Measurements from ENCODE around the gene LHFPL6.
"Not testable (repeated sequence)": the region's sequence is repeated elsewhere in the genome, so short reads cannot be mapped to it uniquely, and the experiment has no call there.

LHFPL6 gene

DNA sequence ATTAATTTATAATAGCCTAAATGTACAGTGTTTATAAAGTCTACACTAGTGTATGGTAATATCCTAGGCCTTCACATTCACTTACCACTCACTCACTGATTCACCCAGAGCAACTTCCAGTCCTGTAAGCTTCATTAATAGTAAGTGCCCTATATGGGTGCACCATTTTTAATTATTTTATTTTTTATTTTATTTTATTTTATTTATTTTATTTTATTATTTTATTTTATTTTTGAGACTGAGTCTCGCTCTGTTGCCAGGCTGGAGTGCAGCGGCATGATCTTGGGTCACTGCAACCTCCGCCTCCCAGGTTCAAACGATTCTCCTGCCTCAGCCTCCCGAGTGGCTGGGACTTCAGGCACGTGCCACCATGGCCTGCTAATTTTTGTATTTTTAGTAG is 264.9 kb downstream of the LHFPL6 start:
- not testable (repeated sequence) for DNase-seq

DNA sequence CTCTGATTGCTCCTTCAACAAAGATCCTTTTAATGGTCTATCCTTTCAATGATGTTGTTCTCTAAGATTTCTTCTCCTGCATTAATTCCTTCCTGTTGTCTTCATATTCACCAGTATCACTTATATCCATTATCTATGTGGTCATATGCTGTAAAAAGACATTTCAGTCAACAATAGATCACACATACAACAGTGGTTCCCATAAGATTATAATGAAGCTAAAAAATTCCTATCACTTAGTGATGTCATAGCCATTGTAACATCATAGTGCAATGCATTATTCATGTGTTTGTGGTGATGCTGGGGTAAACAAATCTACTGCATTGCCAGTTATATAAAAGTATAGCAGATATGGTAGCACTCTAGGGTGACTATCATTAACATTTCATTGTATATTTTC is 266.1 kb downstream of the LHFPL6 start:
- no peak for DNase-seq

DNA sequence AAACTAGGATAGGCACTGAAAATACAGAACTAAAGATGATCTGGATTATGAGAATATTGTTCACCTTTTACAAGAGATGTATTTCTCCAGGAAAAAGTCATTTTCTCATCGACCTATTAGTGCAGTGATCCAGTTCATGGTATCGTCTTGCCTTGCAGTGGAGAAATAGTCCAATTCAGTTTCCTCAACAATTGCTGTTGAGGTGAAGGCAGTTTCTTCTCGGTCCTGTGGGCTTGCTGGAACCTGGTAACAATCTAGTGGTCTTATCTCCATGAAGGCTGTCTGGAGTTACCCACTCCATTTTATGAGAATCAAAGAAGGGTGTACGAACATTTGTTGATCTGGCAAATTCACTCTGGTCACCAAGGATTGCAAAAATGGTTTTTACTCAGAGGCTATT is 266.8 kb downstream of the LHFPL6 start:
- DNase-seq: no peak

DNA sequence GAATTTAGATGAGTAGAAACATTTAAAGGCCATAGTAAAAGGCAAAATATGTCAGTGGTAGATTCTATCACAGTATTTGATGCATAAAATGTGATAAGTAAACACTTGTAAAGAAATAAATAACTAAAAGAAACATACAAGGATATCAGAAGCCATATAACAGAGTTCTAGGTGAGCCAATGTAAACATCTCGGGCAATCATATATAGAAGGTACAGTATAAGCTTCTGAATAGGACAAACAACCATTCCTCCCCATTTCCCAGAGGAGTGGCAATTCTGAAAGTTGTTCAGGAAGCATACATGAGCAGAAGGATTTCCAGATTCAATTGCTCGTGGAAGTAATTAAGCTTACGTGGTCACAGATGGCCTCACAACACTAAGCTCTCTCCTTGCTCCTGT is 267.3 kb downstream of the LHFPL6 start:
- DNase-seq: no peak

GRCh38 chr13:39330504-39330903 is 272.5 kb downstream of the LHFPL6 start:
- no peak for DNase-seq

DNA sequence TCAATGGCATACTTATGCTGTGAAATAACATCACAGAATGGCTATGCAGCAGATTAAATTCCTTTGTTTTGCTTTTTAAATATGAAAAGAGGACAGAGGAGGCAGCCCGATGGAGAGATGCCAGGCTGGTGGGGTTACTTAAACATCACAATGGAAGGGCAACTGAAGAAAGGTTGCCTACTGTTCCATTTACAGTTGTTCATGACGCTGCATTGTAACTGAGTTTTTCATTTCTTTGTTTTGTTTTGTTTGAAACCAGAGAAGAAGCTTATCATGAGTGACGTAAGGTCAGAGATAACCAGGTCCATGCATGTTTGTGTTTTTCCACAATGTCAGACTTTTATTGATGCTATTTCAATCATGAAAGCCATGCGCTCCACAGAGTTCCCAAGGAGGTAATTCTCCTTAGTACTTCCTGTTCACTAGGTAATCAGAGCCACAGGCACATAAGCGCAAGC is 273.8 kb downstream of the LHFPL6 start:
- DNase-seq: no peak

DNA sequence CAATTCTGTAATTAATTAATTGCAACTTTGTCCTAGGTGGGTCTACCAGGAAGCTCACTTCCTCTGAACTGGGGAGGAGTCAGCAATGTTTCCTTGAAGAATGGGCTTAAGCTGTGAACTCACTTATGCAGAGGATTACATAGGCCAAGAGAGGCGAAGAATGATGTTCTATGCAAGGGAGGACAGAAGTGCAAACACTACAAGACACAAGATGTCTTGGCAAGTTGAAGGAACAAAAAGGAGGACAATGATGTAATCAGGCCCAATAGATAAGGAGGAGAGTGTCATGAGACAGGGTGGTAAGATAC is 275.9 kb downstream of the LHFPL6 start:
- DNase-seq: no peak

DNA sequence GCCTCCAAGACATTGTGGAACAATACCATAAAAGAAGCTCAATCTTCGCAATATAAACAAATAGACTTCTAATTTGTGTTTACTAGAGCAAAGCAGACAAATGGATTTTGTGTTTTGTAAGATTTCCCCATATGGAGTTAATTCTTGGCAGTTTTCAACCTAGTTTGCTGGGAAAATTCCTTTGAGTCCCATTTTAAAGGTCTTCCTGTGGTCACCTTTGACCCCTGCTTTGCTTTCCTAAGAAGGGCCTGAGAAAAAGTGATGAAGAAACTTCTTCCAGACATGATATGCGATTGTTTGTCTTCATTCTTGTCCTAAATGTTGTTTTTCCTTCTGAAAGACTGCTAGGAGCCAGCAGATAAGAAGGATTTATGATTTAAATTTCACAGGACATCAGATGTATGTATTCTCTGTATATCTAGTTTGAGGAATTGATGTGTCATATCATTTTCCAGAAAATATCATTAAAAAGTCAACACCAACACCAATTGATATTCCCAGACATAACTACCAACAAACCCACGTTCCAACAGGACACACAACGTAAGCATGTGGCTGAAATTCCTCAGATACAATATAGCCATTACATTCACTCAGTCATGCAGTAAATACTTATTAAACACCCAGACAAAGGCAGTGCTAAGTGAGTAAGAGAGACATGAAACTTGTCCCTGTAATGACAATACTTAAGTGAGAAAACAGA is 276.4 kb downstream of the LHFPL6 start:
- DNase-seq: no peak

DNA sequence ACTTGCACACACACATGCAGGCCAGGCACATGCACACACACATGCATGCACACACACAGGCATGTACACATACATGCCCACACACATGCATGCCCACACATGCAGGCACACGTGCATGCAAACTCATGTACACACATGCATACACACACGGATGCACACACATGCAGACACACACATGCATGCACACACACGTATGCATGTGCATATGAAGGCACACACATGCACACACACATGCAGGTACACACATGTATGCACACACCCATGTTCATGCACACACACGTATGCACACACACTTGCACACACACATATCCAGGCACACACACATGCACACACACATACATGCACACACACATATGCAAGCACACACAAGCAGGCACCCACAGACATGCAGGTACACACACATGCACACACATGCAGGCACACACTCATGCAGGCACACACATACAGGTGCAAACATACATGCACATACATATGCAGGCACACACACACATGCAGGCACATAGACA is 278.1 kb downstream of the LHFPL6 start:
- DNase-seq: no peak

DNA sequence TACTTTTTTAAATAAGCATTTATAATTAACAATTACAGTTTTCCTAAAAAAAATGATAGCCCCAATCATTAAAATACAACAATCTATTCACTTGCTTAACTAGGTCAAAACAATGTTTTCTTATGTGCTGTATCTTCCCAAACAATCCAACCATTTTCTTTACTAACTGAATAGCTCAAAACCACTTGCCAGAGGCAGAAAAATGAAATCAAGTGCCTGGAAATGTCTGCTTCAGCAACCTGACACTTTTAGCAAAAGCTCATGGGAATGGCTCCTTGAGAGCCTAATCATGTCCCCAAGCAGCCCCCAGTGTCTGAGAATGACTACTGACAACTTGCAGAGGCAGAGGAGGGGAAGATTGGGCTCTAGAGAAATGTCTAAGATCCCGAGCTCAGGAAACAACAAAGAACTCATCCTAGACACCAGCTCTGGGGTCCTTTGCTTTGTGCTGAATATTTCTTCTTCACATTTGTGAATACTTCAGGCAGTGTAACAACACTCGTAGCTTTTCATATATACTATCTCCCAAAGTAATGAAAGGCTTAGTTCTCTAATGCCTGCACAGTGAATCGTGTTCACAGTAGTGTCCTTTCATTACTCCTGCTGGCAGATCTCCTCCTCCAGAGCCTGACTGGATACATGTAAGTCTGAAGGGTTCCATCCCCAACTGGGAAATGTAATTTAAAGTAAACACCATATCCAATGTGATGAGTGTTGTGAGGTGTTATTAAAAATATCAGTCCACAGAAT is 280.0 kb downstream of the LHFPL6 start:
- DNase-seq: no peak

GRCh38 chr13:39321574-39321973 is 281.4 kb downstream of the LHFPL6 start:
- DNase-seq: no peak

DNA sequence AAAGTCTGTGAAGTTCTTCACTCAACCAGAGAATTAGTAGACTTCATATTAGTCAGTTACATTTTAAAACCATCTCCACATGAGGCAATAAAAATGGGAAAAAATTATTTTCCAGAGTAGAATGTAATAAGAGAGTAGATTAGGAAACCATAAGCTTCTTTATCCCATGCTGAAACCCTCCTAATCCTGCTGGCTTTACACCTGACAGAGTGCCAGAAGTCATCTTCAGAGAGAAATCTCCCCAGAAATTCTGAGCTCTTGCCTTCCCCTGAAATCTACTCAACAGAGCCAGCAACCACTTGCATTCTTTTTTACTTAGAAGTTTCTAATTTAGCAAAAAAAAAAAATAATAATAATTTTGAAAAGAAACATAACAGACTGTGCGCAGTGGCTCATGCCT is 284.8 kb downstream of the LHFPL6 start:
- DNase-seq: no peak

DNA sequence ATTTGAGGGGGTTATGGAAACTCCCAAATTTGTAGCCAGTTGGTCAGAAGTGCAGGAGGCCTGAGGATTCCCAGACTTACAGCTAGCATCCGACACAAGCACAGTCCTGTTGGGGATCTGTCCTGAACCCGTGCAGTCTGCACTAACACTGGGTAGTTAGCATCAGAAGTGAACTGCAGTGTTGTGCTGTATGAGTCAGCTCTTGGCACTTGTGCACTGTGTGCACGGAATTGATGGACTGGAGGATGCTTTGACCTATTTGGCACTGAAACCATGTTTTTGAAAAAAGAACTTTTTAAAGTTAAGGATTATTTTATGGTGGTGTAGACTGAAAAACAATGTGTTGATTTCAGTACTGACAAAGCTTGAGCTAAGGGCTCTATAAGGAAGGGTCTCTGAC is 285.7 kb downstream of the LHFPL6 start:
- DNase-seq: no peak

DNA sequence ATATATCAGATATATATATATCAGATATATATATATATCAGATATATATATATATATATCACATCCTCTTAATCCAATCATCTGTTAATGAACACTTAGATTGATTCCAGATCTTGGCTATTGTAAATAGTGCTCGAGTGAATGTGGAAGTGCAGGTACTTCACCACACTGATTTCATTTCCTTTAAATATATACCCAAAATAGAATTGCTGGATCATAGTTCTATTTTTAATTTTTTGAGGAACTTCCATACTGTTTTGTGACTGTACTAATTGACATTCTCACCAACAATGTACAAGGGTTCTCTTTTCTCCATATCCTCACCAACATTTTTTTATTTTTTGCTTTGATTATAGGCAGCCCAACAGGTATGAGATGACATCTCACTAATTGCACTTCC is 287.2 kb downstream of the LHFPL6 start:
- no peak for DNase-seq

DNA sequence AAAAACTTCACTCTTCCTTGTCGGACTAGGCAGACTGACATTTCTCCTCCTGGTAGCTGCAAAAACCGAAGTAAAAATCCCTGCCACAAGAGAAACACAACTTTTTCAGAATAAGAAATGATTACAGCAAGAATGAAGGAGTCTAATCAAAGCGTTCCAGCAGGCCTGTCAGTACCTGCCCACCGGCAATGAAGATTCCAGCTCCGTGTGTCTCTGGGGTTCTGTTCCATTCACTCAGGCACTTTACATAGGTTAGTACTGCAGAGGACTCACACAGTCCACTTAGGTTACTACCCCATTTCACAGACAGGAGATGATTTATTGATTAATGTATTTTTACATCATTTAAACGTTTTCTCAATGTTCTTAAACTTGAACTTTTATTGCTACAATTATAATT is 289.3 kb downstream of the LHFPL6 start:
- no peak for DNase-seq

DNA sequence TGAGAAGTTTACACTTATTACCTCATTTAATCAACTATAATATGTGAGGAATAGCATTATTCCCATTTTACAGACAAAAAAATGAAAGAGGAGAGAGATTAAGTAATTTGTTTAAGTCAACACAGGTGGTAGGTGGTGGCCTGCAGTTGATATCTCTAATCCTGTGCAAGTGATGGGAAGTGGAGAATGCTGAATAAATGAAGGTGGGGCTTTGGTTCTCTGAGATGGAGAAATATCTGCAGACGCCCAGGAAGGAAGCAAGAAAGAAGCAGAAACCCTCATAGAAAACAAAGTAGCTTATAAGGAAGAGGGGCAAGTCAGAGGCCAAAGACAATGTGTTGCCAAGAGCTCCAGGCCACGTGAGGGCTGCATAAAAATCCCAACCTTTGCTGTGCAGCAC is 290.4 kb downstream of the LHFPL6 start:
- no peak for DNase-seq

- no peak for DNase-seq
Measured at GRCh38 chr13:39311619-39312018, 291.4 kb downstream of the LHFPL6 start.

DNA sequence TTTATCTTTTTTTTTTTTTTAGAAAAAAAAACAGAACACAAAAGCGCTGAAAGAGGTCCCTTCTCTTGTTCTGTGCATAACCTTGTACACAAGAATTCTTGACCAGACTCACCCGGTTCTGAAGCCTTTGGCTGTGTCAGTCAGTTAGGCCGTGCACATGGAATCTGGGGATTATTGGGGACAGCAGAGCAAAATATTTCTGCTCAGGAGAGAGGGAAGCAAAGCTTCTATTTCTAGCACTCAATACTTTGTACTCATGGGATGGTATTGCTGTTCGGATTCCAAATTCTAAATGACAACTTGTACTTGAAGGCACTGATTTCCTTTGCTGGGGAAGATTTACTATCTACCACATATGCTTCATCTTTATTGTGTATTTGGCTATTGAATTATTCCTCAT is 292.0 kb downstream of the LHFPL6 start:
- no peak for DNase-seq

DNA sequence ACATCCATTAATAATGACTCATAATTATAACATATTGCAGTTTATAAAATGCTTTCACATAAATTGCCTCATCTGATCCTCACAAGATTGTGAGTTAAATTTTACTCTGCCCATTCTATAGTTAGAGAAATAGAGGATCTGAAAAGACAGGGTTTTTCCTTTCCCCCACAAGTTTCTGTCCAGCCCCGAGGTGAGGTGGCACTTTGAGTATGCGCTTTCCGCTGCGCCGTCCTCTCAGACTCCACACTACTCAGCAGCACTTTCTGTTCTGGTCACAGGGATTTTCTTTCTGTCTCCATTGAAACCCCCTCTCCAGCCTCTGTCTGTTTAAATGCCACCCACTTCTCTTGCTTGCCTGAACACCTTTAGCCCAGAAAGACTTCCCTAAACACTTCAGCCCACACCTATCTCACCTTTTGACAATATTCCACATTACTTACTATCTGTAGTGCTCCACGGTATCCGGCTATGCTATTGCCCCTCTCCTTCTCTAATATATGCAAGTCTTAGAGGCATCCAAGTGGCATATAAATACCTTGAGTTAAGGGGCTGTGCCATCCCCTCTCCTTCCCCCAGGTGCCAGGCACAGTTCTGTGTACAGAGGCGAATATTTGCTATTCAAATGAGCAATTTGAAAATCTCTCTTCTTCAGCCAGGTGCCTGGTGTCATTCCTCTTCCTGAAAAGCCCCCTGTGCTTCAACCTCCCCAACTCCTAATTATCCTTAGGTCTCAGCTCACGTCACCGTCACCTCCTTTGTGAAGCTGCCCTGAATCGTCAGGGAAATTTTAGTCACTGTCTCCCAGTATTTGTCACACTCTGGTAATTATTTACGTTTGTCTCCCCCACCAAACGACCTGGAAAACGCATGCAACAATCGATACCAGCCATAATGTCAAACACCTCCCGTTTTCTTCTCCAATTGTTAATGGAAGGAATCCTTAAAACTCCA is 296.1 kb downstream of the LHFPL6 start:
- peak; percentile 8 for DNase-seq

DNA sequence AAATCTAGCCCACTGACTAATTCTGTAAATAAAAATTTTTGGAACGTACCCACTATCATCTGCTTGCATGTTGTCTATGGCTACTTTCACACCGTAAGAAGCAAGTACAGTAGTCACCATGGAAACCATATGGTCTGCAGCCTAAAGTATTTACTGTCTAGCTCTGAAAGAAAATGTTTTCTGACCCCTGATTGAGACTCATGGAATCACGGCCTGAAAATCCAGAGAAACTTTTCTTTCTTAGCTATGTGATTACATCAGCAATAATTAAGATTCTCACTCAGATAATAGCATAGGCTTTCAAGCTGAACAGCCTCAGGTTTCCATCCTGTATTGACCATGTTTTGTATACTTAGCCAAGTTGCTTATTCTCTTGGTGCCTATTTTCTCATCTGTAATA is 300.2 kb downstream of the LHFPL6 start:
- DNase-seq: no peak

DNA sequence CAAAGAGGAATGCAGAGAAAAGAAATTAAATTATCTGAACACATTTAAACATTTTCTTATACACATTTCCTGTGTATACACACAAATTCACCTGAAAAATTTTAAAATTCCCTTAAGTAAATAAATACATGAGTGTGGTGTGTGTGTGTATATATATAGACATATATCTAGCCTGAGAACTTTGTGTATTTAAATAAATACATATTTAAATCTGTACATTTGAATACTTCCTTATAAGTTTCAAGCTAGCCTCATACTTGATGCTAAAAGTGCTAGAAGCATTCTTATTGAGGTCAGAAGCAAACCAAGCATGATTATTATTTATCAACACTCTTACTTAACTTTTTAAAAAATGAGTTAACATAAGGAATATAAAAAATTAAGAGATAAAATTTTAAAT is 304.0 kb downstream of the LHFPL6 start:
- no peak for DNase-seq

GRCh38 chr13:39297664-39298171 is 305.3 kb downstream of the LHFPL6 start:
- DNase-seq: no peak

DNA sequence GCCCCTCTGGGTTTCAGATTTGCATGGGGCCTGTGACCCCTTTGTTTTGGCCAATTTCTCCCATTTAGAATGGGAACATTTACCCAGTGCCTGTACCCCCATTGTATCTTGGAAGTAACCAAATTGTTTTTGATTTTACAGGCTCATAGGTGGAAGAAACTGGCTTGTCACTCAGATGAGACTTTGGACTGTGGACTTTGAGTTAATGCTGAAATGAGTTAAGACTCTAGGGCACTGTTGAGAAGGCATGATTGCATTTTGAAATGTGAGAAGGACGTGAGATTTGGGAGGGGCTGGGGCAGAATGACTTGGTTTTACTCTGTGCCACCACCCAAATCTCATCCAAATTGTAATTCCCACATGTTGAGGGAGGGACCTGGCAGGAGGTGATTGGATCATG is 306.0 kb downstream of the LHFPL6 start:
- DNase-seq: no peak

Measured in stimulated activated CD4-positive, alpha-beta T cell treated with anti-CD3 and anti-CD28 coated beads, Interleukin-12 subunit alpha, Interleukin-12 subunit beta, amount 100 ng/mL, for 4 hours (primary cell).